ENCODE results near the gene ZNF839. TPM values are rescaled to one million over a fixed set of nuclear protein-coding genes. Genes with fewer than 3 reads are reported as not detected.

The ZNF839 gene
- total RNA-seq, 2 experiments from 2014 or later = 10.2 to 10.6 TPM

DNA sequence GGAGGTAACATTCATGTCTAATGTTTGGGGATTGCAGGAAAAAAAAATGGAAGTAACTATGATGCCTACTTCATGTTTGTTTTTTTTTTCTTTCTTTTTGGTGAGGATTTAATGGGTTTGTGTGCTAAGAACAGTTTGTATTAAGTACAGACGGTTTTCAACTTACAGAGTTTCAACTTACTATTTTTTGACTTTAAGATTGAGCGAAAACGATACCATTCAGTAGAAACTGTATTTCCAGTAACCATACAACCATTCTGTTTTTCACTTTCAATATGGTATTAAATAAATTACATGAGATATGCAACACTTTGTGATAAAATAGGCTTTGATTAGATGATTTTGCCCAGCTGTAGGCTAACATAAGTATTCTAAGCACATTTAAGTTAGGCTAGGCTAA, 53.6 kb downstream of the ZNF839 start:
- Mint-ChIP-seq H3K27me3 (ENCODE audit: low read depth) (no peaks in the 10 kb centered on the region), H3K27ac (no peak overlapping the region), H3K36me3 (ENCODE audit: low read depth) (peaks cover 3% of the 10 kb centered on the region), H3K4me1 (ENCODE audit: low read depth) (peaks cover 36% of the 10 kb centered on the region), H3K4me3 (no peak overlapping the region), H3K9me3 (no peaks in the 10 kb centered on the region)
- CTCF ChIA-PET = no interaction called here
- intact Hi-C loops (cut with micrococcal nuclease) = no loop called here
- DNase-seq = no peak

DNA sequence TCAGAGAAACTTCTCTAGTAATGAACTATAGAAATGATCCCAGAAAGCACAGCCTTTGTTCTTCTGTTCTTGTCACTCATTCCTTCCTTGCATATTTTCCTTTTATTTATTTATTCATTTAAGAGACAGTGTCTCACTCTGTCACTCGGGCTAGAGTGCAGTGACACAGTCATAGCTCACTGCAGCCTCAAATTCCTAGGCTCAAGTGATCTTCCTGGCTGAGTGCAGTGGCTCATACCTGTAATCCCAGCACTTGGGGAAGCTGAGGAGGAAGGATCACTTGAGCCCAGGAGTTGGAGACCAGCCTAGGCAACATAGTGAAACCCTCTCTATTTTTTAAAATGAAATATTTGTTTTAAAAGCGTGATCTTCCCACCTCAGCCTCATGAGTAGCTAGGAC, 54.7 kb downstream of the ZNF839 start:
- CTCF ChIA-PET = no interaction called here
- Mint-ChIP-seq H3K4me1 (ENCODE audit: low read depth) (peaks cover 30% of the 10 kb centered on the region), H3K4me3 (no peak overlapping the region), H3K9me3 (no peaks in the 10 kb centered on the region), H3K27ac (no peak overlapping the region), H3K36me3 (ENCODE audit: low read depth) (peaks cover 3% of the 10 kb centered on the region), H3K27me3 (ENCODE audit: low read depth) (no peaks in the 10 kb centered on the region)
- intact Hi-C loops (cut with micrococcal nuclease) = no loop called here
- no peak for DNase-seq

DNA sequence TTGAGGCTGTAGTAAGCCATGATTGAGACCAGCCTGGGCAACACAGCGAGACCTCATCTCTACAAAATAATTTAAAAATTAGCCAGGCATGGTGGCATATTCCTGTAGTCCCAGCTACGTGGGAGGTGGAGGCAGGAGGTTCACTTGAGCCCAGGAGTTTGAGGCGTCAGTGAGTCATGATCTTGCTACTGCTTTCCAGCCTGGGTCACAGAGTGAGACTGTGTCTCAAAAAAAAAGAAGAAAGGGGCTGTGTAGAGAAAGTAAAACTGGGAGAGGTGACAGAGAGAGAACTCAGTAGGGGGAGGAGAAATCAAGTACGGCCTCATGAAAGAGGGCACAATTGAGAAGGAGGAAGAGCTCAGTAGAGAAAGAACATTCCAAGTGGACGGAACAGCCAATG, 55.6 kb downstream of the ZNF839 start:
- Mint-ChIP-seq H3K9me3 (no peaks in the 10 kb centered on the region), H3K27ac (peak overlapping the region; percentile 6), H3K27me3 (ENCODE audit: low read depth) (no peaks in the 10 kb centered on the region), H3K4me1 (ENCODE audit: low read depth) (peaks cover 30% of the 10 kb centered on the region), H3K36me3 (ENCODE audit: low read depth) (peaks cover 3% of the 10 kb centered on the region), H3K4me3 (no peak overlapping the region)
- intact Hi-C loops (cut with micrococcal nuclease) = no loop called here
- peak; percentile 31 for DNase-seq
- CTCF ChIA-PET = interaction anchor here (0.7 to 1.4 kb wide), 5 partner anchors 9 to 1013 kb away, joined by 3 to 6 read pairs (median 3); no protein-coding TSS in a partner anchor

DNA sequence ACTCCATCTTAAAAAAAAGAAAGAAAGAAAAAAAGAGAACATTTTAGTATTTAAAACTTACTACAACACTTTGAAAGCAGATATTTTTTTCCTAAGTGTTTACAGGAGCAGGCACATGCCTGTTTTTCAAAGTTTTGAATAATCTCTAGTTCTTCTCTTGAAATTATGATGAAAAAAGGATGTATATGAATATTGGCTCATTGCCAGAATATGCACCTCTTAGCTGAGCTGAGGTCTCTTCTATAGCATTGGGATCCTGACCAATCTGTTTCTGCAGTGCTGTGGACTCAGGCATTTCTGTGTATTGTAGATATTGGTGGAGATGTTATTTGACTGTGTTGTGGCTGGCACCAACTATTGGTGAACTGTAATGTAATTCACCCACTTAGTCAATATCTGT, 58.1 kb downstream of the ZNF839 start:
- H3K4me3 Mint-ChIP-seq = no peak overlapping the region
- peaks cover 21% of the 10 kb centered on the region for H3K4me1 Mint-ChIP-seq (ENCODE audit: low read depth)
- H3K27ac Mint-ChIP-seq = no peak overlapping the region
- DNase-seq = no peak
- H3K9me3 Mint-ChIP-seq = no peaks in the 10 kb centered on the region
- CTCF ChIA-PET = interaction anchor here (0.8 kb wide), 1 partner anchor 62 kb away, joined by 3 read pairs; no protein-coding TSS in a partner anchor
- intact Hi-C loops (cut with micrococcal nuclease) = no loop called here
- H3K27me3 Mint-ChIP-seq (ENCODE audit: low read depth) = no peaks in the 10 kb centered on the region
- peaks cover 3% of the 10 kb centered on the region for H3K36me3 Mint-ChIP-seq (ENCODE audit: low read depth)

DNA sequence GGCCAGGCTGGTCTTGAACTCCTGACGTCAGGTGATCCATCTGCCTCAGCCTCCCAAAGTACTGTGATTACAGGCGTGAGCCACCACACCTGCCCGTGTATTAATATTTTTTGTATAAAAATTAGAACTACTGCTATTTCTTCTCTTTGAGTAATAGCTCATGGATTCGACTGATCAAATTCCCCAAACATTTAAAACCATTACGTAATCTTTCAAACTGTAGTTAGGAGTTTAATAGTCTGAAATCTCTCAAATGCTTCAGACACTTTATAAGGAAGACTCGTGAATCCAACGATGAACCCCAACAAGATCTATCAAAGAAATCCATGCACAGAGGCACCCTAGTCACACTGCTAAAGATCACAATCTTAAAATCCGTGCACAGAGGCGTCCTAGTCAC, 59.3 kb downstream of the ZNF839 start:
- no peak overlapping the region for H3K27ac Mint-ChIP-seq
- intact Hi-C loops (cut with micrococcal nuclease) = no loop called here

DNA sequence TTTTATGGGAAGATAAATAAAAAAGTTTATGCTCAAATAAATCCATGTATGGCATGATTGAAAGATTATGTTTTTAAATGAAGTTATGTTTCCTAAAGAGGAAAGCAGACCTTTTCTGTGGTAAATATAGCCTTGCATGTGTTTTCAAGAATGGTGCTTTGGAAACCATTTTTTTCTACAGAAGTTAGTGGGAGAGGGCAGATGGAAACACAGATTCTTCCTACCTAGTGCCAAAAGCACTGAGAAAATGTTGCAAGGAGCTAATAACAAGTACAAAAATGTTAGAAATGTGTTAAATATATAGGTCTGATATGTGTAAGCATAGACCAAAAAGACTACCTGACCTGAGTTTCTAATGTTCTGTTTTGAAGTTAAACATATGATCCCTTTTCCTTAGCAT, 67.5 kb downstream of the ZNF839 start:
- no peaks in the 10 kb centered on the region for H3K9me3 Mint-ChIP-seq
- DNase-seq = no peak
- peaks cover 1% of the 10 kb centered on the region for H3K4me1 Mint-ChIP-seq (ENCODE audit: low read depth)
- intact Hi-C loops (cut with micrococcal nuclease) = no loop called here
- H3K4me3 Mint-ChIP-seq = no peak overlapping the region
- no peaks in the 10 kb centered on the region for H3K36me3 Mint-ChIP-seq (ENCODE audit: low read depth)
- H3K27me3 Mint-ChIP-seq (ENCODE audit: low read depth) = no peaks in the 10 kb centered on the region
- CTCF ChIA-PET = no interaction called here
- H3K27ac Mint-ChIP-seq = no peak overlapping the region

More for the DNA sequence above, 59.3 kb downstream of the ZNF839 start:
- peaks cover 12% of the 10 kb centered on the region for H3K4me1 Mint-ChIP-seq (ENCODE audit: low read depth)
- H3K27me3 Mint-ChIP-seq (ENCODE audit: low read depth) = no peaks in the 10 kb centered on the region
- no peak overlapping the region for H3K4me3 Mint-ChIP-seq
- H3K36me3 Mint-ChIP-seq (ENCODE audit: low read depth) = peaks cover 3% of the 10 kb centered on the region
- no peak for DNase-seq
- no peaks in the 10 kb centered on the region for H3K9me3 Mint-ChIP-seq
- CTCF ChIA-PET = no interaction called here

DNA sequence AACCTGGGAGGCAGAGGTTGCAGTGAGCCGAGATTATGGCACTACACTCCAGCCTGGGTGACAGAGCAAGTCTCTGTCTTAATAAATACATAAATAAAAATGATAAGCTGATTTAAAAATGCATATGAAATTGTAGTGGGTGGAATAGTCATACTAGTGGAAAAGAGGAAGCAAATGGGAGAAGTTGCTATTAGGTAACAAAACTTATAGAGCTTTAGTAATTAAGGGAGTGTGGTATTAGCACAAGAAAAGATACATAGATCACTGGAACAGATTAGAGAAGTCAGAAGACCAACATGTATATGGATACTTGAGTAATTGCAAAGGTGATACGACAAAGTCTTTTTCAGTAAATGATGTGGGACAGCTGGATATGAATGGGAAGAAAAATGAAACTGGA, 69.7 kb downstream of the ZNF839 start:
- no peaks in the 10 kb centered on the region for H3K27me3 Mint-ChIP-seq (ENCODE audit: low read depth)
- H3K4me1 Mint-ChIP-seq (ENCODE audit: low read depth) = peaks cover 11% of the 10 kb centered on the region
- no peak overlapping the region for H3K4me3 Mint-ChIP-seq
- peaks cover 2% of the 10 kb centered on the region for H3K9me3 Mint-ChIP-seq
- CTCF ChIA-PET = no interaction called here
- peaks cover 1% of the 10 kb centered on the region for H3K36me3 Mint-ChIP-seq (ENCODE audit: low read depth)
- no peak for DNase-seq
- no peak overlapping the region for H3K27ac Mint-ChIP-seq
- intact Hi-C loops (cut with micrococcal nuclease) = no loop called here

DNA sequence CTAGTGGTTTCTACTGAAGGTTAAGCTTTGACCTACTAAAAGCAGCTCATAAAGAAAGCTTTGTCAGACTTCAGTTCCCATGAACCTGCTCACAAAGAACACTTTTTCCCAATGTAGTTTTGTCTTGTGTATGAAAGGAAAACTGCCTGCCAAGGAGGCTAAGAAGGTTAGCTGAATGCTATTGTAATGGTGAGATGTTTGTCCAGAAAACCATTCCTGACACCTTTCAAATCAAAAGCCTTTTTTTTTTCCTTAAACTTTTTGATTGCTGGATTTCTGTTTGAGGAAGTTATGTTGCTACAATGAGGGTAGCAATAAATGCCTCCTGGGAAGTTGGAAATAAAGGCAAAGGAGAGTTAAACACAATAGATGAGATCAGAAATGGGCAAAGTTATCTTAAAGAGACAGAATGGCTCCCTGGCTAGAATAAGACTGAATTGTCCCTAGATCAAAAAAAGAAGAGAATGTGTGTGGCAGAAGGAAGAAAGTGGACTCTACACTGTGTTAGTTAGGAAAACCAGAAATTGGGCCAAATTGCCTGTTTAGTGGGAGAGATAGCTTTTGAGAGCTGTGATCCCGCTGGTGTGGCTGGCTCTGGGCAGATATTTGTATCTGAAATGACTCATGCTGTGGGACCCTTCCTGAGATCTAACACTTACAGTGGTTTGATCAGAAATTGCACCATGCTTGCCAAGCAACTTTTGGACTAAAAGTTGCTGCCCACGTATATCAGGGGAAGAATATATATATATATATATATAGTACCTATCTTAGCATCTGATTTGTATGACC, 70.7 kb downstream of the ZNF839 start:
- H3K27me3 Mint-ChIP-seq (ENCODE audit: low read depth) = no peaks in the 10 kb centered on the region
- peaks cover 19% of the 10 kb centered on the region for H3K4me1 Mint-ChIP-seq (ENCODE audit: low read depth)
- peaks cover 1% of the 10 kb centered on the region for H3K36me3 Mint-ChIP-seq (ENCODE audit: low read depth)
- H3K9me3 Mint-ChIP-seq = peaks cover 2% of the 10 kb centered on the region
- H3K4me3 Mint-ChIP-seq = no peak overlapping the region
- CTCF ChIA-PET = interaction anchor here (0.7 kb wide), 2 partner anchors 28 to 30 kb away, joined by 3 to 4 read pairs; no protein-coding TSS in a partner anchor
- intact Hi-C loops (cut with micrococcal nuclease) = no loop called here
- H3K27ac Mint-ChIP-seq = no peak overlapping the region
- DNase-seq = no peak

Other genes with a start within 250 kb of the ZNF839 start
- gene HSP90AA1, start 232.7 kb upstream of the ZNF839 start, total RNA-seq = 1,000 to 10,000 TPM; 1,286 to 1,366 TPM
- 10 to 100 TPM; 20.5 to 21.4 TPM for gene WDR20, start 179.8 kb upstream of the ZNF839 start, total RNA-seq
- 1 to 10 TPM; 1.6 TPM for gene MOK, start 14.6 kb upstream of the ZNF839 start, total RNA-seq
- 10 to 100 TPM; 45.3 to 46.2 TPM for gene CINP, start 43.1 kb downstream of the ZNF839 start, total RNA-seq
- gene TECPR2, start 43.2 kb downstream of the ZNF839 start, total RNA-seq = 1 to 10 TPM; 2.3 to 3.6 TPM
- 10 to 100 TPM; 11.5 to 13.3 TPM for gene ANKRD9, start 190.0 kb downstream of the ZNF839 start, total RNA-seq

Measured in activated naive CD4-positive, alpha-beta T cell treated with anti-CD3 and anti-CD28 coated beads for 36 hours (primary cell).